Bone marrow (tissue), 2 donors: ENCODE data around the gene JMY.
"Not testable (repeated sequence)": the region's sequence is repeated elsewhere in the genome, so short reads cannot be mapped to it uniquely, and the experiment has no call there.

Experiments used
- DNase-seq, 2 donors: peaks; one replicate each; lab custom pipeline; 2025; lab: John Stamatoyannopoulos, UW

JMY gene

GRCh38 chr5:79237740-79238560 is 2.0 kb downstream of the JMY start:
- no peak for DNase-seq

- DNase-seq = no peak
These were observed 4.6 kb downstream of the JMY start for GRCh38 chr5:79240561-79240960.

GRCh38 chr5:79241535-79241979 is 5.6 kb downstream of the JMY start:
- DNase-seq = no peak

GRCh38 chr5:79242242-79243039 is 6.5 kb downstream of the JMY start:
- DNase-seq = no peak

- no peak for DNase-seq
These were observed 7.3 kb downstream of the JMY start for GRCh38 chr5:79243224-79243623.

- DNase-seq = not testable (repeated sequence)
These were observed 18.1 kb downstream of the JMY start for GRCh38 chr5:79254067-79254466.

GRCh38 chr5:79255786-79256557 is 20.0 kb downstream of the JMY start:
- no peak for DNase-seq

- no peak for DNase-seq
These were observed 20.6 kb downstream of the JMY start for GRCh38 chr5:79256563-79256962.

- no peak for DNase-seq
These were observed 21.4 kb downstream of the JMY start for GRCh38 chr5:79257314-79257713.

GRCh38 chr5:79258801-79259200 is 22.9 kb downstream of the JMY start:
- DNase-seq = no peak

- no peak for DNase-seq
These were observed 23.5 kb downstream of the JMY start for GRCh38 chr5:79259383-79259782.

- no peak for DNase-seq
These were observed 23.9 kb downstream of the JMY start for GRCh38 chr5:79259810-79260209.

GRCh38 chr5:79261897-79262296 is 26.0 kb downstream of the JMY start:
- DNase-seq = no peak

- DNase-seq = no peak
These were observed 27.4 kb downstream of the JMY start for GRCh38 chr5:79263290-79263689.

- no peak for DNase-seq
These were observed 31.2 kb downstream of the JMY start for GRCh38 chr5:79267180-79267579.

GRCh38 chr5:79269733-79270166 is 33.8 kb downstream of the JMY start:
- no peak for DNase-seq

GRCh38 chr5:79273341-79273740 is 37.4 kb downstream of the JMY start:
- DNase-seq = no peak

GRCh38 chr5:79284846-79285245 is 48.9 kb downstream of the JMY start:
- DNase-seq = no peak

- no peak for DNase-seq
These were observed 49.4 kb downstream of the JMY start for GRCh38 chr5:79285285-79285684.

- DNase-seq = no peak
These were observed 49.9 kb downstream of the JMY start for GRCh38 chr5:79285833-79286232.

- no peak for DNase-seq
These were observed 51.4 kb downstream of the JMY start for GRCh38 chr5:79287380-79287779.

GRCh38 chr5:79287907-79288306 is 52.0 kb downstream of the JMY start:
- no peak for DNase-seq
